K562 (cell line): ENCODE measurements around the gene TMEM174. TPM values are rescaled to one million over a fixed set of nuclear protein-coding genes. Genes with fewer than 3 reads are reported as not detected.

Experiments
- ATAC-seq: fragments of 200-7000 bp; cut with Tn5 transposase; 3 replicates; pipeline ENCODE4 v1.9.1; 2020; ENCODE audit warnings: moderate library complexity
- BruUV-seq: library from RNA; stranded (reverse); fragments of 400-500 nt; replicated peaks from 2 replicates; lab custom pipeline; 2021; lab: Mats Ljungman, UMichigan
- CTCF ChIA-PET: fragments of 300-600 bp; formaldehyde crosslinking; extraction: SDS; loops from one replicate; lab custom pipeline; 2021; ENCODE audit warnings: low intra/inter-chr PET ratio; lab: Yijun Ruan, JAX
- POLR2A ChIA-PET: fragments of 300-600, 350-650 bp; sonication (Branson Sonifier 250); formaldehyde crosslinking; extraction: SDS; loops from one replicate; lab custom pipeline; 2021; ENCODE audit warnings: antibody characterized with exemption, inconsistent platforms; lab: Yijun Ruan, JAX
- DNase-seq, 4 experiments: peaks; one replicate each; pipeline versions ENCODE4 v3.0.0 to v3.0.0-alpha.2; 2011 to 2018; ENCODE audit warnings: low spot score in 3 of 4, mixed read lengths in 3 of 4; ENCODE audit errors: extremely low read depth in 1 of 4
- FAIRE-seq: peaks from 2 replicates; lab custom pipeline; 2011; peaks lifted over from hg19 to GRCh38; lab: Jason Lieb, UNC
- H2AFZ ChIP-seq: 2 replicates; pipeline ENCODE4 v1.6.0; 2011; ENCODE audit warnings: low read depth, low read length, control low read depth, inconsistent platforms
- H3K27ac ChIP-seq: fragments of 200-600 bp; 3 replicates; pipeline ENCODE4 v1.8.0; 2011; ENCODE audit warnings: low read depth, mild to moderate bottlenecking, control low read depth, inconsistent platforms, low read length, moderate library complexity, mixed read lengths; ENCODE audit errors: extremely low read depth
- H3K27me3 ChIP-seq, 2 experiments: fragments of 300-600 bp in 1 of 2; 2 replicates in 1 of 2; 3 replicates in 1 of 2; pipeline versions ENCODE4 v1.6.0 to v1.8.0; 2011; ENCODE audit warnings: inconsistent platforms in 2 of 2, low read length in 2 of 2, mild to moderate bottlenecking in 1 of 2, mixed read lengths in 1 of 2, moderate library complexity in 1 of 2; ENCODE audit not compliant: control insufficient read depth in 2 of 2, insufficient read depth in 2 of 2
- H3K36me3 ChIP-seq: fragments of 300-600 bp; 3 replicates; pipeline ENCODE4 v1.8.0; 2011; ENCODE audit warnings: mild to moderate bottlenecking, low read length, inconsistent platforms; ENCODE audit not compliant: control insufficient read depth, insufficient read depth
- H3K4me1 ChIP-seq, 2 experiments: fragments of 200-600 bp in 1 of 2; replicated peaks in 1 of 2; 2 replicates in 1 of 2; 3 replicates in 1 of 2; pipeline versions ENCODE4 v1.5.1 to v1.8.0; 2011; ENCODE audit warnings: inconsistent platforms in 2 of 2, low read length in 2 of 2, mild to moderate bottlenecking in 1 of 2, mixed read lengths in 1 of 2, moderate library complexity in 1 of 2; ENCODE audit not compliant: control insufficient read depth in 2 of 2, insufficient read depth in 2 of 2
- H3K4me2 ChIP-seq: 2 replicates; pipeline ENCODE4 v1.6.1; 2011; ENCODE audit warnings: low read length, control low read depth, inconsistent platforms, mixed read lengths; ENCODE audit not compliant: insufficient read depth
- H3K4me3 ChIP-seq: fragments of 200-600 bp; sonication (generic), shearing (Covaris generic); 2 replicates; pipeline ENCODE4 v1.5.1; 2016; ENCODE audit warnings: control low read depth, inconsistent platforms
- H3K79me2 ChIP-seq: fragments of 200-600 bp; 3 replicates; pipeline ENCODE4 v1.8.0; 2011; ENCODE audit warnings: low read length, inconsistent platforms; ENCODE audit not compliant: control insufficient read depth, insufficient read depth
- H3K9ac ChIP-seq, 2 experiments: 2 replicates each; pipeline versions ENCODE4 v1.6.0 to v1.6.1; 2011; ENCODE audit warnings: low read depth in 2 of 2, low read length in 2 of 2, control low read depth in 1 of 2, inconsistent platforms in 1 of 2, mild to moderate bottlenecking in 1 of 2, mixed read lengths in 1 of 2; ENCODE audit not compliant: insufficient read depth in 1 of 2
- H3K9me1 ChIP-seq: one replicate; pipeline ENCODE4 v1.6.0; 2011; ENCODE audit warnings: inconsistent platforms, mild to moderate bottlenecking, low read length, moderate library complexity; ENCODE audit not compliant: control insufficient read depth, insufficient read depth
- H3K9me3 ChIP-seq: replicated peaks from 2 replicates; pipeline ENCODE4 v1.5.1; 2011; ENCODE audit warnings: low read depth, low read length, inconsistent platforms; ENCODE audit not compliant: control insufficient read depth, insufficient read depth
- H4K20me1 ChIP-seq: replicated peaks from 2 replicates; pipeline ENCODE4 v1.6.1; 2011; ENCODE audit warnings: low read length, inconsistent platforms, mixed read lengths; ENCODE audit not compliant: control insufficient read depth, insufficient read depth
- CAMTA2 ChIP-seq: fragments of 250-450 bp; sonication (Bioruptor Pico); conservative IDR thresholded peaks from 2 replicates; pipeline ENCODE4 v1.5.1; 2022
- CBFB ChIP-seq: sonication (generic); formaldehyde crosslinking; IDR thresholded peaks from 2 replicates; pipeline ENCODE4 v1.4.0; 2020; ENCODE audit warnings: mild to moderate bottlenecking, missing genetic modification reagents
- HNRNPH1 ChIP-seq: fragments of 200-400 bp; formaldehyde crosslinking; optimal IDR thresholded peaks from 2 replicates; pipeline ENCODE3; 2017; ENCODE audit warnings: low read depth, mild to moderate bottlenecking, low read length, moderate library complexity
- NFIX ChIP-seq: fragments of 250-450 bp; sonication (Bioruptor Pico); IDR thresholded peaks from 2 replicates; pipeline ENCODE4 v1.4.0; 2020; ENCODE audit warnings: low read depth, mild to moderate bottlenecking, moderate library complexity
- SMARCA5 ChIP-seq: fragments of 450-650 bp; IDR thresholded peaks from 2 replicates; pipeline ENCODE4 v1.6.1; 2016
- ZNF431 ChIP-seq: sonication (generic); formaldehyde crosslinking; IDR thresholded peaks from 2 replicates; pipeline ENCODE4 v1.8.0; 2022; ENCODE audit warnings: mild to moderate bottlenecking, missing genetic modification reagents
- ZNF583 ChIP-seq: fragments of 250-450 bp; sonication (Bioruptor Pico); IDR thresholded peaks from 2 replicates; pipeline ENCODE4 v1.4.0; 2020
- WGBS: fragments of 100-300 bp; shearing (Covaris generic); methylation state at CpG from one replicate; pipeline ENCODE4 v1.1.6; 2016; ENCODE audit warnings: low coverage, mixed read lengths; ENCODE audit not compliant: insufficient coverage; ENCODE audit errors: missing lambda C conversion rate; 5-methylcytosine and 5-hydroxymethylcytosine counted together
- in situ Hi-C: fragments of 300-500 bp; cut with MboI; formaldehyde crosslinking; loops from 4 replicates; pipeline ENCODE4 v1.15.0; 2018; ENCODE audit warnings: inconsistent platforms, mixed read lengths
- intact Hi-C: fragments of 100-400 bp; cut with micrococcal nuclease; formaldehyde crosslinking; loops from 2 replicates; pipeline ENCODE4 v1.14.2; 2022
- polyA plus RNA-seq, 8 experiments: library from polyadenylated mRNA; depleted of rRNA in 4 of 8; stranded (reverse) in 5 of 8; unstranded in 3 of 8; fragments of >200 nt; fragmentation: Nextera tagmentation in 2 of 8; fragmentation: Illumina TruSeq in 1 of 8; extraction: Ambion mirVana in 2 of 8; extraction: Trizol in 1 of 8; gene quantifications; 2 replicates each; pipeline versions ENCODE4 v1.2.1 to v1.2.3, GENCODE V29; 2011 to 2014; ENCODE audit warnings: inconsistent platforms in 1 of 8, missing spikeins in 1 of 8
- total RNA-seq, 7 experiments: library from RNA; depleted of rRNA in 6 of 7; stranded (reverse); fragments of >200 nt in 6 of 7; fragmentation: Illumina TruSeq in 2 of 7; extraction: Trizol in 2 of 7; gene quantifications; 2 replicates each; pipeline versions ENCODE4 v1.2.1 to v1.2.3, GENCODE V29; 2011 to 2021; ENCODE audit warnings: low replicate concordance in 1 of 7
- TF ChIP-seq, protein P1 (sequence below): sonication (generic); formaldehyde crosslinking; IDR thresholded peaks from 2 replicates; pipeline ENCODE4 v1.8.0; 2022; ENCODE audit warnings: missing genetic modification reagents, mild to moderate bottlenecking, borderline replicate concordance

Gene TMEM174
- total and polyA plus RNA-seq, 9 of the 15 experiments (the other 6 are each of a cell fraction or from before 2014, with no cell fraction given), result not detected

DNA sequence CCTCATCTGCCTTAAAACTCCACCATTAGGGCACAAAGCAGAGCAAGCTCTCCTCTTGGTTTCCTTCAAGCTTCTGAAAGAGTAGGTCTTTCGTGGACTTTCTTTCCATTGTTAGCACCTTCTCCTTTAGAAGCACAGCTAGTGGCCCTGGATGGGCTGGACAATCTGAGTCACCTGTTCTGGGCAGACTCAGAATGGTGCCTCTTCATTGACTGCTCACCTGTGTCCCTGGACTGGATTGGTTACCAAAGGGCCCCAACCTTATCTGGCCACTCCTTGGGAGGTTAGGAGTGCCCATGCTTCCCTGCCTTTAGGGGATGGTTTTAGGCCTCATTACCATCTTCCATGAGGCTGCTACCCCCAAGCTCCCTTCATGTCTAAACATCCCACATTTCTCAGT lies 23.2 kb downstream of the TMEM174 start:
- DNase-seq, result no peak
- FAIRE-seq, result no peak
- H3K4me2 ChIP-seq, result no peak overlapping the region
- ChIA-PET CTCF (no interaction called here), POLR2A (no interaction called here)
- 0% methylated on average over 1 of the region's 1 CpG for WGBS
- ATAC-seq, result no peak
- no peaks in the 10 kb centered on the region for H3K79me2 ChIP-seq
- H3K9me3 ChIP-seq, result no peaks in the 10 kb centered on the region
- no peaks in the 10 kb centered on the region; a peak in 1 of 5 replicates for H3K4me1 ChIP-seq
- in situ Hi-C loops, result no loop called here
- H3K9me1 ChIP-seq, result no peaks in the 10 kb centered on the region
- H2AFZ ChIP-seq, result no peak overlapping the region
- no peak overlapping the region for H3K27ac ChIP-seq
- H3K9ac ChIP-seq, result no peak overlapping the region
- no peaks in the 10 kb centered on the region for H4K20me1 ChIP-seq
- no peak overlapping the region for H3K4me3 ChIP-seq
- TF ChIP-seq ZNF583 (no peak), HNRNPH1 (no peak), CBFB (CRISPR knock-in tag) (no peak), CAMTA2 (no peak), SMARCA5 (no peak), ZNF431 (CRISPR knock-in tag) (no peak), NFIX (CRISPR knock-in tag) (no peak)
- TF ChIP-seq, protein P1, sequence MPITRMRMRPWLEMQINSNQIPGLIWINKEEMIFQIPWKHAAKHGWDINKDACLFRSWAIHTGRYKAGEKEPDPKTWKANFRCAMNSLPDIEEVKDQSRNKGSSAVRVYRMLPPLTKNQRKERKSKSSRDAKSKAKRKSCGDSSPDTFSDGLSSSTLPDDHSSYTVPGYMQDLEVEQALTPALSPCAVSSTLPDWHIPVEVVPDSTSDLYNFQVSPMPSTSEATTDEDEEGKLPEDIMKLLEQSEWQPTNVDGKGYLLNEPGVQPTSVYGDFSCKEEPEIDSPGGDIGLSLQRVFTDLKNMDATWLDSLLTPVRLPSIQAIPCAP (CRISPR knock-in tag), result no peak
- BruUV-seq, result no TSS peak
- H3K36me3 ChIP-seq, result no peaks in the 10 kb centered on the region
- peaks cover 27 to 43% of the 10 kb centered on the region in 2 experiments; a peak in 3 of 5 replicates for H3K27me3 ChIP-seq
- intact Hi-C loops, result no loop called here
